Mononuclear cell (primary cell): Measurements from ENCODE around the gene FGR. TPM values are rescaled to one million over a fixed set of nuclear protein-coding genes. Genes with fewer than 3 reads are reported as not detected.

ENCODE experiments used
- H3K27me3 ChIP-seq: 2 replicates; pipeline ENCODE4 v1.6.0; 2011; ENCODE audit warnings: low read length, control low read depth; ENCODE audit not compliant: insufficient read depth
- H3K4me1 ChIP-seq: 2 replicates; pipeline ENCODE4 v1.5.1; 2011; ENCODE audit warnings: mild to moderate bottlenecking, low read length, control low read depth; ENCODE audit not compliant: insufficient read depth
- H3K4me3 ChIP-seq: 2 replicates; pipeline ENCODE4 v1.5.1; 2011; ENCODE audit warnings: mild to moderate bottlenecking, low read length, moderate library complexity
- H3K9me3 ChIP-seq: 2 replicates; pipeline ENCODE4 v1.5.1; 2011; ENCODE audit warnings: low read depth, mild to moderate bottlenecking, control low read depth, low read length
- total RNA-seq: library from RNA; depleted of rRNA; stranded (reverse); fragments of >200 nt; gene quantifications from one replicate; pipeline ENCODE4 v1.2.3, GENCODE V29; 2012

FGR gene
- total RNA-seq, 1 donor: 123 TPM

- peaks cover 26% of the 10 kb centered on the region for H3K4me1 ChIP-seq
- no peaks in the 10 kb centered on the region for H3K27me3 ChIP-seq
- H3K9me3 ChIP-seq: no peaks in the 10 kb centered on the region
- H3K4me3 ChIP-seq: no peak overlapping the region
Measured at GRCh38 chr1:27569088-27569460, 65.9 kb downstream of the FGR start.

GRCh38 chr1:27568300-27569087 is 66.5 kb downstream of the FGR start:
- peaks cover 32% of the 10 kb centered on the region for H3K4me1 ChIP-seq
- no peaks in the 10 kb centered on the region for H3K27me3 ChIP-seq
- no peak overlapping the region for H3K4me3 ChIP-seq
- H3K9me3 ChIP-seq: no peaks in the 10 kb centered on the region

GRCh38 chr1:27567971-27568299 is 67.0 kb downstream of the FGR start:
- Histone ChIP-seq H3K9me3 (no peaks in the 10 kb centered on the region), H3K4me3 (no peak overlapping the region), H3K4me1 (peaks cover 35% of the 10 kb centered on the region), H3K27me3 (no peaks in the 10 kb centered on the region)

GRCh38 chr1:27567146-27567526 is 67.8 kb downstream of the FGR start:
- no peaks in the 10 kb centered on the region for H3K9me3 ChIP-seq
- H3K4me3 ChIP-seq: no peak overlapping the region
- peaks cover 35% of the 10 kb centered on the region for H3K4me1 ChIP-seq
- no peaks in the 10 kb centered on the region for H3K27me3 ChIP-seq

- Histone ChIP-seq H3K27me3 (no peaks in the 10 kb centered on the region), H3K9me3 (no peaks in the 10 kb centered on the region), H3K4me3 (no peak overlapping the region)
Measured at GRCh38 chr1:27566462-27567145, 68.4 kb downstream of the FGR start.

DNA sequence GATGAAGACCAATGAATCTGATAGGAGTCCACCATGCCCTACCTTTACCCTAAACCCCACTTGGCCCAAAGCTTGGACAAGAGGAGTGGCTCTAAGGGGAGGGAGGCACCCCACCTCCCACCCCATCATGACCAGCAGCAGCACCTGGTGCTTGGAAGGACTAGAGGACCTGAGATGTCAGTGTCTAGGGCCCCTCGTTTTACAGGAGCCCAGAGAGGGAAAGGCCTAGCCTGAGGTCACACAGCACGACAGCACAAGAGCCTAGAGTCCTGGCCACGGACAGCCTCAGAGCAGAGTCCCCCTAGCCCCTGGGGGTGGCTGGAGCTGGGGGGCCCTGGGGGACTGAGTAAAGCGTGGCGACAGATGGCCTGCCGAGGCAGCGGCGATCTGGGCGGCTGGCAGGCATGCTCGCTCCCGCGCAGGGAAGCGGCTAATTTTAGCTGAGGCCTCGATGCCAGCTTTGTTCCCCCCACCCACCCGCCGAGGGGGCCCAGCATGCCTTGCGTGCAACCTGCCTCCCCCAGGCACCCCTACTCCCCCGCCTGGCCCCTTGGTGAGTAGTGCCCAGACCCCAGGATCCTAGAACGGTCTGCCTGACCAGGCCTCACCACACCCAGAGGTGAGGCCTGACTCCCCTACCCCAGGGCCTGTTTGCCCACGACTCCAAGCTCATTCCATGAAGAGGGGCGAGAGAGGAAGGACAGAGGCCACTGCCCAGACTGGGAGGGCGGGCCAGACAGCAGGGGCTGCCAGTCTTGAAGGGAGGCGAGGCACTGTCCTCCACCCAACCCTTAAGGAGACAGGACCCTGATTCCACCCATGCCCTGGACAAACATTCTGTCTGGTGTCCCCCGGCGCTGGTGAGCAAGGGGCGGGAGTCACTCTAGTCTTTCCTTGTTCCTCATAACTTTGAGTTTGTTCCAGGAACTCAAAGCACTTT is 70.0 kb downstream of the FGR start:
- H3K4me1 ChIP-seq: peaks cover 35% of the 10 kb centered on the region
- H3K27me3 ChIP-seq: no peaks in the 10 kb centered on the region
- H3K4me3 ChIP-seq: no peak overlapping the region
- no peaks in the 10 kb centered on the region for H3K9me3 ChIP-seq

More at GRCh38 chr1:27566462-27567145, 68.4 kb downstream of the FGR start:
- peaks cover 35% of the 10 kb centered on the region for H3K4me1 ChIP-seq

DNA sequence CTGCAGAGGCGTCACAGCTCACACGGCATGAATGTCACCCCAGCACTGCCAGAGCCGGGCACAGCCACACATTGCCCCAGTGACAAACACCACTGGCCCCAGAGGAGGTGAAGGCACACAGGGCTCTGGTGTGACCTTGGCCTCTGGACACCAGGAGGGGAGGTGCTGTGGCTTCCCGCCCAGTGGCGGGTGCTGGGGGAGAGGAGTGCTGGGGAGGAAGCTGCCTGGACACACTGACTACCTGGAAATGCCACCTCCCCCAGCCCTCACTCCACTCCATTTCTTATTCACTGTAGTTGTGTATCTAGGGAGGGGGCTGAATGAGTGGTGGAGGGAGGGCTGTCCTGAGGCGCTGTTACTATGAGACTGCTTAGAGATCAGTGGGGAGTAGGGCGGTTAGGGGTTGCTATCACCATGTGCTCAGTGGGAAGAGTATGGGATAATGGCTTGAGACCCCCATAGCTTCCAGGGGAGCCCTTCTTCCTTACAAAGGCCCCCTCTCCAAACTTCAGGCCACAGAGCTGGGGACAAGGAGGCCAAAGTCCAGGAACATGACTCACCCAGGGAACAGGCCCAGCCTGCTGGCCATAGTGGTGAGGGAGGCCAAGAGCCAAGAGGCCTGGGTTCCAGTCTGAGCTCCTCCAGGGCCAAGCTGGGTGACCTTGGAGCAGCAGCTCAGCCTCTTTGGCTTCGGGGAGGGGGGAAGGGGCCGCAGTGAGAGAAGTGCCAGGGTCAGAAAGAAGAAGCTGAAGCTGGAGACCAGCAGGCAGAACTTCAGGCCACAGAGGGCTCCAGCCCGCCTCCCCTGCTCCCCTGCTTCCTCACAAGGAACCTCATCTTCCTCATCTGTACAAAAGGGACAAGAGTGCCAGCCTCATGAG is 71.2 kb downstream of the FGR start:
- no peaks in the 10 kb centered on the region for H3K27me3 ChIP-seq
- H3K4me3 ChIP-seq: no peak overlapping the region
- peaks cover 30% of the 10 kb centered on the region for H3K4me1 ChIP-seq
- no peaks in the 10 kb centered on the region for H3K9me3 ChIP-seq

GRCh38 chr1:27563341-27563590 is 71.7 kb downstream of the FGR start:
- H3K9me3 ChIP-seq: no peaks in the 10 kb centered on the region
- H3K4me1 ChIP-seq: peaks cover 25% of the 10 kb centered on the region
- H3K4me3 ChIP-seq: no peak overlapping the region
- H3K27me3 ChIP-seq: no peaks in the 10 kb centered on the region

DNA sequence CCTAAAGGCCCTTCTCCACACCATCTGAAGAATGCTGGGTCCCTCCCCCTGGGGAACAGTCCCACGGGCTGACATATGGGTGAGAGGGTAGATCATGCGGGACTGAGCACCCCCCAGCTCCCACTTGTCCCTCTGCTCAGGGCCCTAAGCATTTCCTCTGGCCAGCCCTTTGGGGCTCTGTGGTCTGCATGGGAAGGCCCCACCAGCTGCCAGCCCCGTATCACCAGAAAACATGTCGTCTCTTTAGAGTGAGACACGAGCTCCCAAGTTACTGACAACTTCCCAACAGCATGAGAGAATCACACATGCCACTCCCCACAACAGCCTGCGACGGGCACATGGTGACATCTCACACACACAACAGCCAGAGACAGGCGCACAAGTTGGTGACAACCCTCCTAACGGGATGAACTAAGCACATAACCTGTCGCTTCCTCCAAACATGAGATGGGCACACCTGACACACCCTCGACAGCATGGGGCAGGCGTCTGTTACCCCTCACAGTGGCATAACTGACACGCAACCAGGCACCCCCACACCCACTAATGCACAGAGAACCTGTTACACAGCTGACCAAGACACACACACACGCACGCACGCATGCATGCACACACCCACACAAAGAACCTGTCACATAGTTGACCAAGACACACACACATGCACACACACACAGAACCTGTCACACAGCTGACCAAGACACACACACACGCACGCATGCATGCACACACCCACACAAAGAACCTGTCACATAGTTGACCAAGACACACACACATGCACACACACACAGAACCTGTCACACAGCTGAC is 72.2 kb downstream of the FGR start:
- no peaks in the 10 kb centered on the region for H3K9me3 ChIP-seq
- H3K4me3 ChIP-seq: no peak overlapping the region
- no peaks in the 10 kb centered on the region for H3K27me3 ChIP-seq
- H3K4me1 ChIP-seq: peaks cover 22% of the 10 kb centered on the region

Other genes starting within 250 kb of the FGR start
- 0.10 TPM for gene GPR3, start 242.6 kb downstream of the FGR start, total RNA-seq
- gene WASF2, start 145.0 kb downstream of the FGR start, total RNA-seq: 29.4 TPM
- gene AHDC1, start 31.0 kb downstream of the FGR start, total RNA-seq: 3.3 TPM
- gene IFI6, start 37.0 kb upstream of the FGR start, total RNA-seq: 85.6 TPM
- 18.7 TPM for gene FAM76A, start 90.8 kb upstream of the FGR start, total RNA-seq
- 45.4 TPM for gene STX12, start 138.0 kb upstream of the FGR start, total RNA-seq
- gene PPP1R8, start 195.6 kb upstream of the FGR start, total RNA-seq: 31.4 TPM
- gene THEMIS2, start 237.4 kb upstream of the FGR start, total RNA-seq: 270 TPM